CD4-positive, alpha-beta T cell treated with Interleukin-17A for 4 hours (primary cell): ENCODE data around the gene ADGRG3.
A peak's percentile ranks its signal among the peaks of the same experiment; 100 is the strongest.
"Not testable (repeated sequence)": the region's sequence is repeated elsewhere in the genome, so short reads cannot be mapped to it uniquely, and the experiment has no call there.

ENCODE experiments used
- DNase-seq: peaks from one replicate; pipeline ENCODE4 v3.0.0-alpha.2; 2020; ENCODE audit warnings: mixed read lengths

ADGRG3 gene

GRCh38 chr16:57697896-57698537 is 29.9 kb downstream of the ADGRG3 start:
- no peak for DNase-seq

GRCh38 chr16:57698812-57699405 is 30.8 kb downstream of the ADGRG3 start:
- DNase-seq = no peak

- no peak for DNase-seq
Observed at GRCh38 chr16:57699481-57699880, 31.4 kb downstream of the ADGRG3 start.

GRCh38 chr16:57699899-57700298 is 31.8 kb downstream of the ADGRG3 start:
- no peak for DNase-seq

GRCh38 chr16:57700781-57701551 is 32.9 kb downstream of the ADGRG3 start:
- DNase-seq = no peak

- DNase-seq = no peak
Observed at GRCh38 chr16:57701759-57702371, 33.8 kb downstream of the ADGRG3 start.

- DNase-seq = no peak
Observed at GRCh38 chr16:57703416-57704010, 35.4 kb downstream of the ADGRG3 start.

GRCh38 chr16:57704011-57704904 is 36.2 kb downstream of the ADGRG3 start:
- DNase-seq = no peak

- no peak for DNase-seq
Observed at GRCh38 chr16:57704905-57705852, 37.1 kb downstream of the ADGRG3 start.

GRCh38 chr16:57706717-57707116 is 38.6 kb downstream of the ADGRG3 start:
- no peak for DNase-seq

- DNase-seq = no peak
Observed at GRCh38 chr16:57707331-57707730, 39.2 kb downstream of the ADGRG3 start.

- DNase-seq = no peak
Observed at GRCh38 chr16:57708168-57708567, 40.1 kb downstream of the ADGRG3 start.

- no peak for DNase-seq
Observed at GRCh38 chr16:57709663-57710062, 41.6 kb downstream of the ADGRG3 start.

- no peak for DNase-seq
Observed at GRCh38 chr16:57711346-57711745, 43.2 kb downstream of the ADGRG3 start.

- DNase-seq = no peak
Observed at GRCh38 chr16:57711993-57712392, 43.9 kb downstream of the ADGRG3 start.

GRCh38 chr16:57712569-57712968 is 44.5 kb downstream of the ADGRG3 start:
- not testable (repeated sequence) for DNase-seq

- no peak for DNase-seq
Observed at GRCh38 chr16:57713596-57713995, 45.5 kb downstream of the ADGRG3 start.

GRCh38 chr16:57714047-57714446 is 45.9 kb downstream of the ADGRG3 start:
- no peak for DNase-seq

- DNase-seq = peak; percentile 46
Observed at GRCh38 chr16:57720142-57720575, 52.1 kb downstream of the ADGRG3 start.

- no peak for DNase-seq
Observed at GRCh38 chr16:57721356-57722209, 53.5 kb downstream of the ADGRG3 start.
